WTC11 (cell line): Measurements from ENCODE around the gene KIAA1671. TPM values are rescaled to one million over a fixed set of nuclear protein-coding genes. Genes with fewer than 3 reads are reported as not detected.
A peak's percentile ranks its signal among the peaks of the same experiment; 100 is the strongest.

Source experiments
- ATAC-seq: fragments of 200-7000 bp; cut with Tn5 transposase; 2 replicates; pipeline ENCODE4 v1.10.0; 2021; ENCODE audit warnings: mild to moderate bottlenecking, moderate library complexity
- CTCF ChIA-PET: fragments of 300-600 bp; sonication (Branson Sonifier 250); formaldehyde crosslinking; loops from one replicate; lab custom pipeline; 2021; ENCODE audit warnings: antibody characterized with exemption; lab: Charles Lee
- POLR2A ChIA-PET: fragments of 350-600 bp; sonication (Branson Sonifier 250); formaldehyde crosslinking; loops from one replicate; lab custom pipeline; 2021; ENCODE audit warnings: antibody characterized with exemption; lab: Charles Lee
- DNase-seq: peaks from one replicate; pipeline ENCODE4 v3.0.0; 2021; ENCODE audit warnings: low spot score
- H3K27ac Mint-ChIP-seq: 2 replicates; pipeline ENCODE4 v1.8.0; 2021; ENCODE audit warnings: mixed read lengths
- H3K27me3 Mint-ChIP-seq: 2 replicates; pipeline ENCODE4 v1.8.0; 2021; ENCODE audit warnings: low read depth, mild to moderate bottlenecking, moderate library complexity, mixed read lengths
- H3K36me3 Mint-ChIP-seq: 2 replicates; pipeline ENCODE4 v1.8.0; 2021; ENCODE audit warnings: mixed read lengths
- H3K4me1 Mint-ChIP-seq: 2 replicates; pipeline ENCODE4 v1.8.0; 2022; ENCODE audit warnings: mixed read lengths
- H3K4me3 Mint-ChIP-seq: 2 replicates; pipeline ENCODE4 v1.8.0; 2021; ENCODE audit warnings: mild to moderate bottlenecking, moderate library complexity, mixed read lengths
- H3K9me3 Mint-ChIP-seq: 2 replicates; pipeline ENCODE4 v1.8.0; 2021; ENCODE audit warnings: mixed read lengths
- CBFB ChIP-seq: sonication (generic); formaldehyde crosslinking; IDR thresholded peaks from 2 replicates; pipeline ENCODE4 v1.8.1; 2022; ENCODE audit warnings: mild to moderate bottlenecking, low read depth, missing genetic modification reagents
- ERG ChIP-seq: fragments of 250-450 bp; sonication (Bioruptor Pico); IDR thresholded peaks from 2 replicates; pipeline ENCODE4 v1.8.0; 2021; ENCODE audit warnings: mild to moderate bottlenecking
- FOXP1 ChIP-seq: sonication (generic); formaldehyde crosslinking; IDR thresholded peaks from 2 replicates; pipeline ENCODE4 v1.8.0; 2022; ENCODE audit warnings: missing genetic modification reagents, mild to moderate bottlenecking, moderate library complexity, borderline replicate concordance
- GTF2I ChIP-seq: fragments of 250-450 bp; sonication (Bioruptor Pico); conservative IDR thresholded peaks from 2 replicates; pipeline ENCODE4 v1.4.0; 2021; ENCODE audit warnings: mild to moderate bottlenecking
- IRF1 ChIP-seq: sonication (generic); formaldehyde crosslinking; IDR thresholded peaks from 2 replicates; pipeline ENCODE4 v1.8.0; 2023; ENCODE audit warnings: missing genetic modification reagents
- IRF2 ChIP-seq: sonication (generic); formaldehyde crosslinking; IDR thresholded peaks from 2 replicates; pipeline ENCODE4 v1.8.0; 2022; ENCODE audit warnings: low read depth, missing genetic modification reagents, borderline replicate concordance
- JAZF1 ChIP-seq: fragments of 250-450 bp; sonication (Bioruptor Pico); IDR thresholded peaks from 2 replicates; pipeline ENCODE4 v1.9.0; 2021; ENCODE audit warnings: moderate library complexity, mild to moderate bottlenecking, inconsistent platforms
- JUN ChIP-seq: sonication (generic); formaldehyde crosslinking; IDR thresholded peaks from 2 replicates; pipeline ENCODE4 v1.8.0; 2023; ENCODE audit warnings: mild to moderate bottlenecking, missing genetic modification reagents
- MXD4 ChIP-seq: fragments of 250-450 bp; sonication (Bioruptor Pico); IDR thresholded peaks from 2 replicates; pipeline ENCODE4 v1.8.0; 2021; ENCODE audit warnings: mild to moderate bottlenecking, moderate library complexity, borderline replicate concordance
- PREB ChIP-seq: sonication (generic); formaldehyde crosslinking; IDR thresholded peaks from 2 replicates; pipeline ENCODE4 v1.8.1; 2022; ENCODE audit warnings: mild to moderate bottlenecking, missing genetic modification reagents, moderate library complexity, borderline replicate concordance
- RORB ChIP-seq: fragments of 250-450 bp; sonication (Bioruptor Pico); IDR thresholded peaks from 2 replicates; pipeline ENCODE4 v1.9.0; 2021; ENCODE audit warnings: mild to moderate bottlenecking
- SMAD3 ChIP-seq: sonication (generic); formaldehyde crosslinking; IDR thresholded peaks from 2 replicates; pipeline ENCODE4 v1.8.0; 2022; ENCODE audit warnings: missing genetic modification reagents, mild to moderate bottlenecking, borderline replicate concordance
- SOX15 ChIP-seq: fragments of 250-450 bp; sonication (Bioruptor Pico); IDR thresholded peaks from 2 replicates; pipeline ENCODE4 v1.9.0; 2021; ENCODE audit warnings: mild to moderate bottlenecking
- TCF7 ChIP-seq: sonication (generic); formaldehyde crosslinking; IDR thresholded peaks from 2 replicates; pipeline ENCODE4 v1.8.0; 2022; ENCODE audit warnings: mild to moderate bottlenecking, low read depth, missing genetic modification reagents, moderate library complexity
- TEAD1 ChIP-seq: sonication (generic); formaldehyde crosslinking; IDR thresholded peaks from 2 replicates; pipeline ENCODE4 v1.8.0; 2022; ENCODE audit warnings: mild to moderate bottlenecking, missing genetic modification reagents
- TP53 ChIP-seq: sonication (generic); formaldehyde crosslinking; IDR thresholded peaks from 2 replicates; pipeline ENCODE4 v1.8.1; 2023; ENCODE audit warnings: mild to moderate bottlenecking, missing genetic modification reagents
- ZBTB21 ChIP-seq: sonication (generic); formaldehyde crosslinking; IDR thresholded peaks from 2 replicates; pipeline ENCODE4 v1.8.1; 2023; ENCODE audit warnings: mild to moderate bottlenecking, missing genetic modification reagents, borderline replicate concordance
- ZBTB43 ChIP-seq: sonication (generic); formaldehyde crosslinking; IDR thresholded peaks from 2 replicates; pipeline ENCODE4 v1.8.1; 2023; ENCODE audit warnings: mild to moderate bottlenecking, missing genetic modification reagents
- ZNF121 ChIP-seq: sonication (generic); formaldehyde crosslinking; IDR thresholded peaks from 2 replicates; pipeline ENCODE4 v1.8.0; 2023; ENCODE audit warnings: missing genetic modification reagents
- ZNF138 ChIP-seq: sonication (generic); formaldehyde crosslinking; conservative IDR thresholded peaks from 2 replicates; pipeline ENCODE4 v1.8.1; 2022; ENCODE audit warnings: mild to moderate bottlenecking, moderate library complexity, missing genetic modification reagents
- ZNF232 ChIP-seq: sonication (generic); formaldehyde crosslinking; IDR thresholded peaks from 2 replicates; pipeline ENCODE4 v1.8.0; 2022; ENCODE audit warnings: mild to moderate bottlenecking, missing genetic modification reagents
- ZNF396 ChIP-seq: fragments of 250-450 bp; sonication (Bioruptor Pico); IDR thresholded peaks from 2 replicates; pipeline ENCODE4 v1.8.0; 2021; ENCODE audit warnings: mild to moderate bottlenecking, moderate library complexity, borderline replicate concordance
- ZNF416 ChIP-seq: fragments of 250-450 bp; sonication (Bioruptor Pico); IDR thresholded peaks from 2 replicates; pipeline ENCODE4 v1.9.0; 2021; ENCODE audit warnings: mild to moderate bottlenecking, inconsistent platforms
- ZNF512 ChIP-seq: sonication (generic); formaldehyde crosslinking; IDR thresholded peaks from 2 replicates; pipeline ENCODE4 v1.8.1; 2022; ENCODE audit warnings: missing genetic modification reagents, borderline replicate concordance
- ZNF671 ChIP-seq: fragments of 250-450 bp; sonication (Bioruptor Pico); IDR thresholded peaks from 2 replicates; pipeline ENCODE4 v1.8.0; 2021; ENCODE audit warnings: mild to moderate bottlenecking
- total RNA-seq: library from RNA; stranded (reverse); gene quantifications from 3 replicates; pipeline ENCODE4 v1.2.3, GENCODE V29; 2021

Gene KIAA1671
- total RNA-seq, 1 experiment from 2014 or later = 26.0 TPM

- TF ChIP-seq ZNF232 (CRISPR knock-in tag) (no peak), PREB (CRISPR knock-in tag) (no peak), JUN (CRISPR knock-in tag) (no peak), SMAD3 (CRISPR knock-in tag) (no peak)
- TF ChIP-seq, all 79 proteins: peak for 0
These were observed 115.4 kb downstream of the KIAA1671 start (continued) for GRCh38 chr22:25067851-25068421.

- Mint-ChIP-seq H3K27me3 (no peaks in the 10 kb centered on the region), H3K4me1 (peaks cover 8% of the 10 kb centered on the region), H3K4me3 (no peak overlapping the region), H3K36me3 (no peaks in the 10 kb centered on the region), H3K27ac (no peak overlapping the region), H3K9me3 (no peaks in the 10 kb centered on the region)
- POLR2A ChIA-PET = no interaction called here
- no peak for DNase-seq
- TF ChIP-seq ZNF671 (CRISPR knock-in tag) = no peak
- TF ChIP-seq RORB (CRISPR knock-in tag) = no peak
- TF ChIP-seq ZNF138 (CRISPR knock-in tag) = no peak
- CTCF ChIA-PET = interaction anchor here (0.7 to 1.6 kb wide), 5 partner anchors 9 to 132 kb away, joined by 3 to 10 read pairs (median 4); no protein-coding TSS in a partner anchor
- no peak for ATAC-seq
These were observed 116.2 kb downstream of the KIAA1671 start for GRCh38 chr22:25068707-25069106.

- TF ChIP-seq JAZF1 (CRISPR knock-in tag) (no peak), TEAD1 (no peak), TP53 (CRISPR knock-in tag) (no peak), IRF1 (no peak), CBFB (CRISPR knock-in tag) (no peak), ZBTB43 (CRISPR knock-in tag) (no peak), ZNF396 (CRISPR knock-in tag) (no peak), ZBTB21 (CRISPR knock-in tag) (no peak), IRF2 (CRISPR knock-in tag) (no peak)
- Mint-ChIP-seq H3K27ac (no peak overlapping the region), H3K4me3 (no peak overlapping the region), H3K36me3 (no peaks in the 10 kb centered on the region), H3K4me1 (peaks cover 8% of the 10 kb centered on the region), H3K27me3 (no peaks in the 10 kb centered on the region), H3K9me3 (no peaks in the 10 kb centered on the region)
- ATAC-seq (no peak), DNase-seq (no peak)
- POLR2A ChIA-PET = no interaction called here
- CTCF ChIA-PET = interaction anchor here (1.2 to 1.6 kb wide), 4 partner anchors 8 to 14 kb away, joined by 3 to 10 read pairs (median 5); no protein-coding TSS in a partner anchor
These were observed 116.9 kb downstream of the KIAA1671 start for GRCh38 chr22:25069426-25069757.

GRCh38 chr22:25069758-25070481 is 117.4 kb downstream of the KIAA1671 start:
- 0 out of 2 replicates have a peak overlapping the region, but pooled peaks have one; percentile 6 for H3K27ac Mint-ChIP-seq
- no peak for DNase-seq
- POLR2A ChIA-PET = no interaction called here
- no peaks in the 10 kb centered on the region for H3K36me3 Mint-ChIP-seq
- TF ChIP-seq ZNF121 (CRISPR knock-in tag) (no peak), TCF7 (CRISPR knock-in tag) (no peak), GTF2I (no peak), MXD4 (no peak), ZNF416 (CRISPR knock-in tag) (no peak), ZNF671 (CRISPR knock-in tag) (no peak), SOX15 (no peak), FOXP1 (CRISPR knock-in tag) (no peak), ERG (CRISPR knock-in tag) (no peak), ZNF512 (CRISPR knock-in tag) (no peak)
- TF ChIP-seq, all 79 proteins: peak for 0
- CTCF ChIA-PET = interaction anchor here (0.6 to 1.6 kb wide), 4 partner anchors 10 to 110 kb away, joined by 3 to 8 read pairs (median 4); no protein-coding TSS in a partner anchor
- no peaks in the 10 kb centered on the region for H3K9me3 Mint-ChIP-seq
- ATAC-seq = peak; percentile 76
- no peak overlapping the region for H3K4me3 Mint-ChIP-seq
- H3K27me3 Mint-ChIP-seq = no peaks in the 10 kb centered on the region
- H3K4me1 Mint-ChIP-seq = peaks cover 8% of the 10 kb centered on the region
